Islet of Langerhans (tissue), 1 donor: ENCODE data around the gene LACTBL1.

ENCODE experiments used
- FAIRE-seq: peaks from one replicate; lab custom pipeline; 2011; peaks lifted over from hg19 to GRCh38; lab: Jason Lieb, UNC

The LACTBL1 gene

DNA sequence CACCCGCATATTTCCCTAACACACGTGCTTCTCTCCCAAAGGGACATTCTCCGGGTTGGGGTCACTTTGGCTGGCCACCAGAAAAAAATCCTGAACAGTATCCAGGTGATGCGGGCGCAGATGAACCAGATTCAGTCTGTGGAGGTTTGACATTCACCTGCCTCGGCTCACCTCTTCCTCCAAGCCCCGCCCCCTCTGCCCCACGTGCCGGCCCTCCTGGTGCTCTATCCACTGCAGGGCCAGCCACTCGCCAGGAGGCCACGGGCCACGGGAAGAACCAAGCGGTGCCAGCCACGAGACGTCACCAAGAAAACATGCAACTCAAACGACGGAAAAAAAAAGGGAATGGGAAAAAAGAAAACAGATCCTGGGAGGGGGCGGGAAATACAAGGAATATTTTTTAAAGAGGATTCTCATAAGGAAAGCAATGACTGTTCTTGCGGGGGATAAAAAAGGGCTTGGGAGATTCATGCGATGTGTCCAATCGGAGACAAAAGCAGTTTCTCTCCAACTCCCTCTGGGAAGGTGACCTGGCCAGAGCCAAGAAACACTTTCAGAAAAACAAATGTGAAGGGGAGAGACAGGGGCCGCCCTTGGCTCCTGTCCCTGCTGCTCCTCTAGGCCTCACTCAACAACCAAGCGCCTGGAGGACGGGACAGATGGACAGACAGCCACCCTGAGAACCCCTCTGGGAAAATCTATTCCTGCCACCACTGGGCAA lies 59.1 kb downstream of the LACTBL1 start:
- FAIRE-seq = no peak

DNA sequence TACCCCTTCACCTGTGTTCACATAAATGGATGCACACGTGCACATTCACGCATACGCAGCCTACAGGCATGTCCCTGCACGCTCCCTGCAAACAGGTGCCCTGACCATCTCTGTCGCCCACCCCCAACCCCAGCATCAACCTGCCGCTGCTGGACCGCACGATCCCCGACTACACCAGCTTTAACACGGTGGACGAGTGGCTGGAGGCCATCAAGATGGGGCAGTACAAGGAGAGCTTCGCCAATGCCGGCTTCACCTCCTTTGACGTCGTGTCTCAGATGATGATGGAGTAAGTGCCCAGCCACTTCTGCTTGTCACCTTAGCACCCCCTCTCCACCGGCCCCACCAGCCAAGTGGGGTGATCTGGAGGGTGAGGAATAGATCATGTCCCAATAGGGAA lies 60.4 kb downstream of the LACTBL1 start:
- FAIRE-seq = no peak

DNA sequence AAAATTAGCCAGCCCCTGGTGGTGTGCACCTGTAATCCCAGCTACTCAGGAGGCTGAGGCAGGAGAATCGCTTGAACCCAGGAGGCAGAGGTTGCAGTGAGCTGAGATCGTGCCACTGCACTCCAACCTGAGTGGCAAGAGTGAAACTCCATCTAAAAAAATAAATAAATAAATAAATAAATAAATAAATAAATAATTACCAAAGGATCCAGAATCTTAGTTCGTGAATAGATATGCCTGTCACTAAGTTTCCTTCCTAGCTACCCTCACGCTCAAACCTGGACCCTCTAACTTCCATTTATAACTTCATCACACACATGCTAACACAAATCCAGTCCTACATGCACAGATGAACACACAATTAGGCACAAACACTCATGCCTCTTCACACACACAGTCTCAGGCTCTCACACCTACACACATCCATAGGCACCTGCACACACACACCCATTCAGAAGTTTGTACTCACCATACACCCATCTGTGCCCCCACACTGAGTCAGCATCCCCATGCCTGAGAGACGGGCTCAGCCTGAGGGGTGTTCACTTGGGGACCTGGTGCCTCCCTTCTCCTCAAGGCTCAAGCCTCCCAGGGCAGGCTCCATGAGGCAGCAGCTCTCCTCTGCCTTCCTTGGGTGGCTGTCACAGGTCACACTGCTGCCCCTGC lies 61.5 kb downstream of the LACTBL1 start:
- FAIRE-seq = no peak

DNA sequence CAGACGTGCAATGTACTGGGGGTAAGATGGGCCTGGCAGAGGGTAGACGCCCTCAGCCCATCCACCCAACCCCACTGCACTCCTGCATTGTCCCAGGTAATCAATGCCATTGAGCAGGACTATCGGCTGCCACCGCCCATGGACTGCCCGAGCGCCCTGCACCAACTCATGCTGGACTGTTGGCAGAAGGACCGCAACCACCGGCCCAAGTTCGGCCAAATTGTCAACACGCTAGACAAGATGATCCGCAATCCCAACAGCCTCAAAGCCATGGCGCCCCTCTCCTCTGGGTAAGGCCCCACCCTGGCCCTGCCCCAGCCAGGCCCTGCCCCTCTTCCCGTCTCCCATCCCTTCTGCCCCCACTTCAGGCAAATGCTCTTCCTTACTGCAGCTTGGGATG lies 62.4 kb downstream of the LACTBL1 start:
- FAIRE-seq = no peak

DNA sequence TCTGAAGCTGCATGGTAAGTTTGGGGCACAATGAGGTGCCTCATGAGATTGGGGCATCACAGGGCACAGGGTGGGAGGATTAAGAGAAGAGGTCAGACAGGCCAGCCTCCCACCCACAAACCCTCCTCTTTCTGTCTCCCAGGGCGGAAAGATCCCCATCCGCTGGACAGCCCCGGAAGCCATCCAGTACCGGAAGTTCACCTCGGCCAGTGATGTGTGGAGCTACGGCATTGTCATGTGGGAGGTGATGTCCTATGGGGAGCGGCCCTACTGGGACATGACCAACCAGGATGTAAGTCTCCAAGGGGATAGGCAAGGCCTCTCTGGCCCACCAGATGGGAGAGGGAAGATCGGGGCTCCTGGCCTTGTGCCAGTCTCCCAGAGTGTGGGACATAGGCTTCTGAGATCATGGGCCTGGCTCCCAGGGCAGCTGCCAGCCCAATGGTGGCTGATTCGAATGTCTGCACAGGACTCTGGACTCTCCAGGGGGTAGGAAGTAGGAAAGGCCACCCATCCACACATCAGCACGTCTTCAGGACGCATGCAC lies 63.7 kb downstream of the LACTBL1 start:
- no peak for FAIRE-seq

DNA sequence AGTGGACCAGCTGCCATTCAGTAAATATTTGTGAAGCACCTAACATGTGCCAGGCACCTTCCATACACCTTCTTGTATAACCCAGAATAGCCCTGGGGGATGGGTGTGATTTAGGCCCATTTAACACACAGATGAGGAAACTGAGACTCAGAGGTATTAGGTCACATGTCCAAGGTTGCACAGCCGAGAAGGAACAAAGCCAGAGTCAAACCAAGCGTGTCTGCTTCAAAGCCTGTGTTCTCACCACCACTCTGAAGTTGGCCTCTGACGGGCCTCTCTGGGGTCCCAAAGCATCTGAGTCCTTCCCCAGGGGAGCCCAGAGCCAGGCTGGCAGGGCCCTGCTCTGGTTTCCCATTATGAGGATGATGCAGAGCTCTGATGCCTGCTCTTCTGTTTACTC lies 65.1 kb downstream of the LACTBL1 start:
- no peak for FAIRE-seq

DNA sequence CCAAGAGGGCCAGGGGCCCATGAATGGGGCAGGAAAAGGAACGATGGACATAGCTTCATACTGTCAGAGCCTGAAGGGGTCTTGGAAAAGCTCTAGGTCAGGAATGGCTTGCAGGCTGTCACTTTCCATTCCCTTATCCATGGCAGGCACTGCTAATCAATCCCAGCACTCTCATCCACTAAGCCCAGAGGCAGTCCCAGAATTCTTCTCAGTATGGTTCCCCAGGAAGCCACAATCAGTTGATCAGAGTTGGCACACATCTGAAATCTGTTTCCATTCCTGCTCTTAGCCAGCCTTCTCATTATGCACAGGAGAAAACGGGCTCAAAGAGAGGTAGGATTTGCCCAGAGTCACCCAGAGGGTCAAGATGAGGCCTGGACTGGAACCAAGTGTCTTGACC lies 65.7 kb downstream of the LACTBL1 start:
- no peak for FAIRE-seq

DNA sequence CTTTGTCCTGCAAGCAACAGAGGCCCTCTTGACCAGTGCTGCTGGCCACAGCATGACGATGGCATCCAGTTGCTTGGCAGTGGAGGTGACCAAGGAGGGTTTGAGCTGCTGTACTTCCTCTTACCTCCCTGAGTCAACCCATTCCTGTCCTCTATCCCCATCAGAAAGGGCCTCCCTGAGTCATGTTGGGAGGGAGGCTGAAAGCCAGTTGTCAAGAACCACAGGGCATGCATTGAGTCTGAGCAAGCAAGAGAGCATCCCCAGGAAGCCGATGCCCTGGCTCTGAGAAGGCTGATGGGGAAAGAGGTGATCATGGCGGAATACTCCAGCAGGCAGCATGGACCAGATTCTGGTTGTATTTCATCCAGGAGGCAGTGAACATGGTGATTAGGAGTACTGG lies 69.6 kb downstream of the LACTBL1 start:
- FAIRE-seq = no peak
